ENCODE measurements around the gene SORCS2.

GRCh38 chr4:7154351-7154981, 37.9 kb upstream of the SORCS2 start:
- TF ChIP-seq CTCF (IDR thresholded peaks at IDR 0.05) (no peak), POLR2A (IDR thresholded peaks at IDR 0.05) (no peak)

Data from esophagus squamous epithelium (tissue), 4 donors.